HG03159 (cell line): ENCODE data around the gene VWF.
"Not testable (repeated sequence)": the region's sequence is repeated elsewhere in the genome, so short reads cannot be mapped to it uniquely, and the experiment has no call there.

Source experiments
- ATAC-seq: cut with Tn5 transposase; IDR thresholded peaks from one replicate; pipeline ENCODE4 v1.9.1; 2021; ENCODE audit warnings: mild to moderate bottlenecking, moderate library complexity; ENCODE audit not compliant: unreplicated experiment

The VWF gene

GRCh38 chr12:6146509-6146908 is 22.0 kb upstream of the VWF start:
- ATAC-seq, result no peak

- no peak for ATAC-seq
These were observed 21.1 kb upstream of the VWF start for GRCh38 chr12:6145564-6145963.

- ATAC-seq, result no peak
These were observed 18.8 kb upstream of the VWF start for GRCh38 chr12:6143303-6143675.

GRCh38 chr12:6142368-6143302 is 18.2 kb upstream of the VWF start:
- ATAC-seq, result not testable (repeated sequence)

GRCh38 chr12:6141731-6142367 is 17.4 kb upstream of the VWF start:
- ATAC-seq, result not testable (repeated sequence)

GRCh38 chr12:6140651-6141447 is 16.4 kb upstream of the VWF start:
- ATAC-seq, result no peak

- no peak for ATAC-seq
These were observed 10.6 kb upstream of the VWF start for GRCh38 chr12:6135071-6135470.

GRCh38 chr12:6133642-6134041 is 9.2 kb upstream of the VWF start:
- ATAC-seq, result no peak

GRCh38 chr12:6132496-6132895 is 8.0 kb upstream of the VWF start:
- ATAC-seq, result no peak

- no peak for ATAC-seq
These were observed 789 bp upstream of the VWF start for GRCh38 chr12:6125310-6125608.

- no peak for ATAC-seq
These were observed 1.2 kb downstream of the VWF start for GRCh38 chr12:6123258-6123657.

- ATAC-seq, result no peak
These were observed 2.3 kb downstream of the VWF start for GRCh38 chr12:6122201-6122600.

- no peak for ATAC-seq
These were observed 3.5 kb downstream of the VWF start for GRCh38 chr12:6120796-6121473.

GRCh38 chr12:6118891-6119568 is 5.4 kb downstream of the VWF start:
- ATAC-seq, result no peak

- ATAC-seq, result no peak
These were observed 7.9 kb downstream of the VWF start for GRCh38 chr12:6116471-6117021.

GRCh38 chr12:6115389-6115788 is 9.1 kb downstream of the VWF start:
- ATAC-seq, result no peak

GRCh38 chr12:6114476-6114870 is 10.0 kb downstream of the VWF start:
- ATAC-seq, result no peak

- ATAC-seq, result no peak
These were observed 10.6 kb downstream of the VWF start for GRCh38 chr12:6113691-6114475.

- ATAC-seq, result no peak
These were observed 12.5 kb downstream of the VWF start for GRCh38 chr12:6112004-6112403.

- ATAC-seq, result no peak
These were observed 14.5 kb downstream of the VWF start for GRCh38 chr12:6110006-6110405.
